A673 (cell line): ENCODE data around the gene JARID2. TPM values are rescaled to one million over a fixed set of nuclear protein-coding genes. Genes with fewer than 3 reads are reported as not detected.

Experiments used
- BruUV-seq: library from RNA; stranded (reverse); fragments of 400-500 nt; replicated peaks from 2 replicates; lab custom pipeline; 2021; lab: Mats Ljungman, UMichigan
- CTCF ChIA-PET: fragments of 300-600 bp; sonication (Branson Sonifier 250); formaldehyde crosslinking; loops from one replicate; lab custom pipeline; 2022; ENCODE audit warnings: antibody characterized with exemption; lab: Charles Lee
- POLR2A ChIA-PET: fragments of 300-600 bp; sonication (Branson Sonifier 250); formaldehyde crosslinking; loops from one replicate; lab custom pipeline; 2022; ENCODE audit warnings: antibody characterized with exemption; ENCODE audit not compliant: low non-redundant PET; lab: Charles Lee
- DNase-seq: peaks from one replicate; pipeline ENCODE4 v3.0.0-alpha.2; 2015; ENCODE audit warnings: low spot score
- H3K27ac ChIP-seq: fragments of 200-600 bp; sonication (generic); 2 replicates; pipeline ENCODE4 v1.5.1; 2016; ENCODE audit warnings: mixed run types, low read depth, mild to moderate bottlenecking, mixed read lengths, antibody characterized with exemption, low read length; ENCODE audit not compliant: poor library complexity, severe bottlenecking
- H3K27me3 ChIP-seq: fragments of 200-600 bp; sonication (generic); replicated peaks from 2 replicates; pipeline ENCODE4 v1.6.1; 2017; ENCODE audit warnings: mixed run types, low read depth, mild to moderate bottlenecking, mixed read lengths, antibody characterized with exemption, low read length; ENCODE audit not compliant: insufficient read depth, poor library complexity
- H3K36me3 ChIP-seq: fragments of 200-600 bp; sonication (generic); 2 replicates; pipeline ENCODE4 v1.6.1; 2016; ENCODE audit warnings: mixed run types, mild to moderate bottlenecking, mixed read lengths, antibody characterized with exemption, low read length; ENCODE audit not compliant: insufficient read depth, poor library complexity, severe bottlenecking
- H3K4me1 ChIP-seq: fragments of 200-600 bp; sonication (generic); 2 replicates; pipeline ENCODE4 v1.6.1; 2017; ENCODE audit warnings: mixed run types, mild to moderate bottlenecking, mixed read lengths, antibody characterized with exemption, low read length; ENCODE audit not compliant: insufficient read depth, poor library complexity, severe bottlenecking
- H3K4me3 ChIP-seq: fragments of 200-600 bp; sonication (generic); 2 replicates; pipeline ENCODE4 v1.5.1; 2016; ENCODE audit warnings: low read depth, mixed run types, mild to moderate bottlenecking, mixed read lengths, low read length; ENCODE audit not compliant: poor library complexity, severe bottlenecking
- H3K9me3 ChIP-seq: fragments of 200-600 bp; sonication (generic); 2 replicates; pipeline ENCODE4 v1.6.1; 2016; ENCODE audit warnings: mixed run types, low read depth, mild to moderate bottlenecking, mixed read lengths, antibody characterized with exemption, low read length; ENCODE audit not compliant: poor library complexity, severe bottlenecking
- CTCF ChIP-seq: fragments of 300-800, 200-600 bp; sonication (generic); conservative IDR thresholded peaks from 2 replicates; pipeline ENCODE4 v1.5.1; 2017; ENCODE audit warnings: low read depth, mild to moderate bottlenecking, antibody characterized with exemption, low read length, moderate library complexity, mixed read lengths
- EZH2 ChIP-seq: fragments of 200-600 bp; sonication (generic); IDR thresholded peaks from 2 replicates; pipeline ENCODE4 v1.6.1; 2017; ENCODE audit warnings: borderline replicate concordance, low read depth, mild to moderate bottlenecking, mixed read lengths, antibody characterized with exemption, low read length; ENCODE audit not compliant: poor library complexity, severe bottlenecking
- intact Hi-C: fragments of 100-400 bp; cut with micrococcal nuclease; formaldehyde crosslinking; loops from one replicate; pipeline ENCODE4 v1.10.0; 2022; ENCODE audit not compliant: unreplicated experiment
- total RNA-seq: library from RNA; stranded (reverse); gene quantifications from 2 replicates; pipeline ENCODE4 v1.2.3, GENCODE V29; 2021

JARID2 gene
- total RNA-seq, 1 experiment from 2014 or later = 29.4 TPM

- Histone ChIP-seq H3K4me3 (no peak overlapping the region), H3K36me3 (peaks cover 30% of the 10 kb centered on the region), H3K27ac (no peak overlapping the region), H3K27me3 (no peaks in the 10 kb centered on the region), H3K9me3 (no peaks in the 10 kb centered on the region), H3K4me1 (peaks cover 10% of the 10 kb centered on the region)
- intact Hi-C loops = no loop called here
- no peak for DNase-seq
- CTCF ChIA-PET = no interaction called here
- POLR2A ChIA-PET = no interaction called here
- TF ChIP-seq EZH2 = no peak
- no peak for TF ChIP-seq CTCF
- BruUV-seq = no TSS peak
Measured at GRCh38 chr6:15526212-15526701, 280.4 kb downstream of the JARID2 start.

- TF ChIP-seq CTCF (no peak), EZH2 (no peak)
- H3K36me3 ChIP-seq = peaks cover 14% of the 10 kb centered on the region
- H3K27ac ChIP-seq = no peak overlapping the region
- BruUV-seq = no TSS peak
- POLR2A ChIA-PET = no interaction called here
- no peak for DNase-seq
- no peaks in the 10 kb centered on the region for H3K4me1 ChIP-seq
- H3K4me3 ChIP-seq = no peak overlapping the region
- no peaks in the 10 kb centered on the region for H3K27me3 ChIP-seq
- H3K9me3 ChIP-seq = no peaks in the 10 kb centered on the region
- intact Hi-C loops = no loop called here
- CTCF ChIA-PET = no interaction called here
Measured at GRCh38 chr6:15527838-15528617, 282.2 kb downstream of the JARID2 start.

- TF ChIP-seq EZH2 = no peak
- no peak for TF ChIP-seq CTCF
- no peak overlapping the region for H3K27ac ChIP-seq
Measured at GRCh38 chr6:15528870-15529269, 283.0 kb downstream of the JARID2 start.

More at GRCh38 chr6:15528870-15529269, 283.0 kb downstream of the JARID2 start:
- H3K9me3 ChIP-seq = no peaks in the 10 kb centered on the region
- intact Hi-C loops = no loop called here
- no peaks in the 10 kb centered on the region for H3K27me3 ChIP-seq
- BruUV-seq = no TSS peak
- H3K36me3 ChIP-seq = peaks cover 8% of the 10 kb centered on the region
- no peak for DNase-seq
- POLR2A ChIA-PET = no interaction called here
- CTCF ChIA-PET = no interaction called here
- no peak overlapping the region for H3K4me3 ChIP-seq
- peaks cover 4% of the 10 kb centered on the region for H3K4me1 ChIP-seq
